HAP-1 (cell line): ENCODE results near the gene YPEL1.
"Not testable (repeated sequence)": the region's sequence is repeated elsewhere in the genome, so short reads cannot be mapped to it uniquely, and the experiment has no call there.

Experiments
- DNase-seq, 2 experiments: peaks; one replicate each; pipeline ENCODE4 v3.0.0-alpha.2; 2016 to 2020; ENCODE audit warnings: low spot score in 2 of 2
- H3K27me3 ChIP-seq: fragments of 250-450 bp; sonication (Bioruptor Pico); 2 replicates; pipeline ENCODE4 v1.5.1; 2020; ENCODE audit warnings: low read depth, mild to moderate bottlenecking, moderate library complexity
- H3K36me3 ChIP-seq: fragments of 250-450 bp; sonication (Bioruptor Pico); replicated peaks from 2 replicates; pipeline ENCODE4 v1.5.1; 2020; ENCODE audit warnings: mild to moderate bottlenecking
- H3K4me1 ChIP-seq: fragments of 250-450 bp; sonication (Bioruptor Pico); 2 replicates; pipeline ENCODE4 v1.5.1; 2020; ENCODE audit warnings: mild to moderate bottlenecking
- H3K4me3 ChIP-seq: fragments of 250-450 bp; sonication (Bioruptor Pico); 2 replicates; pipeline ENCODE4 v1.5.1; 2020; ENCODE audit warnings: mild to moderate bottlenecking, moderate library complexity
- H3K9me3 ChIP-seq: fragments of 250-450 bp; sonication (Bioruptor Pico); 2 replicates; pipeline ENCODE4 v1.5.1; 2020; ENCODE audit warnings: mild to moderate bottlenecking, moderate library complexity
- in situ Hi-C: fragments of 300-500 bp; cut with MboI; formaldehyde crosslinking; loops from 3 replicates; pipeline ENCODE4 v1.14.3; 2020; ENCODE audit warnings: low sequenced_read_pairs, inconsistent platforms, mixed read lengths

The YPEL1 gene

DNA sequence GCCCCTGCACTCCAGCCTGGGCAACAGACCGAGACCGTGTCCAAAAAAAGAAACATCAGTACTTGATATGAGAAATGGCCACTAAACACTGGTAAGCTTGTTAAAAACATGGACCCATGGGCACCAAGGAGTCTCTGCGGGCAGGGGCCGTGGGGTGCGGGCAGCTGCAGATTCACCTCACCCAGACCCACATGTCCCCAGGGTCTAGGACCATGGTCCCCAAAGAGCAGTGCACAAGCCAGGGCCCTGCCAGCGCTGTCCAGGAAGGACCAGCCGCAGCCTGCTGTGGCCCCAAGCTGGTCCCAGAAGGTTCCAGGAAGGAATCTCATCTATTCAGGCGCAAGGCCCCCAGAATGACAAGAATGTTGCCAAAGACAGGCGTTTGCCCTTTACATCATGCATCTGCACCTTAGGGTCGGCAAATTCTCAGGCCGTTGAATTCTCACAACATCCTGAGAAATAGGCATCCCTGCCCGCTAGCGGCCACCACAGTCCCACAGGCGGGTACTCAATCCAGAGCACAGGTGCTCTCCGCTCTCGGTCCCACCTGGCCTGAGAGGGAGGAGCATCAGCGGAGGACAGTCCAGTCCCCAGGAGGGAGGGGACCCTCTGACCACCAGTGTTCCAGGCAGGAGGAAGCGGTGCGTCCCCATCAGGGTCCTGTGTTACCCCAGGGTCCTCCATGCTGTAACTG lies 9.5 kb downstream of the YPEL1 start:
- no peaks in the 10 kb centered on the region for H3K4me1 ChIP-seq
- H3K27me3 ChIP-seq = no peaks in the 10 kb centered on the region
- H3K9me3 ChIP-seq = no peaks in the 10 kb centered on the region
- H3K36me3 ChIP-seq = no peaks in the 10 kb centered on the region
- no peak for DNase-seq
- in situ Hi-C loops = no loop called here
- no peak overlapping the region for H3K4me3 ChIP-seq

DNA sequence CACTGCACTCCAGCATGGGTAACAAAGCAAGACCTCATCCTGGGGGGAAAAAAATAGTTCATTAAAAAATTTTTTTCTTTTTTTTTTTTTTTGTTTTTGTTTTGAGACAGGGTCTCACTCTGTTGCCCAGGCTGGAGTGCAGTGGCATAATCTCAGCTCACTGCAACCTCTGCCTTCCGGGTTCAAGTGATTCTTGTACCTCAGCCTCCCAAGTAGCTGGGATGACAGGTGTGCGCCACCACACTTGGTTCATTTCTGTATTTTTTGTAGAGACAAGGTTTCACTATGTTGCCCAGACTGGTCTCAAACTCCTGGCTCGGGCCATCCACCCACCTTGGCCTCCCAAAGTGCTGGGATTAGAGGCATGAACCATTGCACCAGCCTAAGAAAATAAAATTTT lies 11.1 kb downstream of the YPEL1 start:
- H3K27me3 ChIP-seq, DNase-seq, H3K4me1 ChIP-seq, H3K36me3 ChIP-seq, in situ Hi-C loops, H3K4me3 ChIP-seq, H3K9me3 ChIP-seq: not testable (repeated sequence)

DNA sequence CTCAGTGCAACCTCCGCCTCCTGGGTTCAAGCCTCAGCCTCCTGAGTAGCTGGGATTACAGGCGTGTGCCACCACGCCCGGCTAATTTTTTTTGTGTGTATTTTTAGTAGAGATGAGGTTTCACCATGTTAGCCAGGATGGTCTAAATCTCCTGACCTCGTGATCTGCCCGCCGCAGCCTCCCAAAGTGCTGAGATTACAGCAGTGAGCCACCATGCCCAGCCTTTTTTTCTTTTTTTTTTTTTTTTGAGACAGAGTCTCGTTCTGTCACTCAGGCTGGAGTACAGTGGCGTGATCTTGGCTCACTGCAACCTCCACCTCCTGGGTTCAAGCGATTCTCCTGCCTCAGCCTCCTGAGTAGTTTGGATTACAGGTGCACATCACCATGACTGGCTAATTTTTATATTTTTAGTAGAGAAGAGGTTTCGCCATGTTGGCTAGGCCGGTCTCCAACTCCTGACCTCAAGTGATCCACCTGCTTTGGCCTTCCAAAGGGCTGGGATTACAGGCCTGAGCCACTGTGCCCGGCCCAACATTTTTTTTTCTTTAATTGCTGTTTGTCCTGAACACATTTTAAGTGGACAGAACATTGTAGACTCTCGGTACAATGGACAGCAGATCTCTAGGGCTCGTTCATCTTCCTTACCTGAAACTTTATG lies 14.3 kb downstream of the YPEL1 start:
- in situ Hi-C loops, H3K36me3 ChIP-seq, H3K4me3 ChIP-seq, H3K4me1 ChIP-seq, DNase-seq, H3K27me3 ChIP-seq, H3K9me3 ChIP-seq: not testable (repeated sequence)

DNA sequence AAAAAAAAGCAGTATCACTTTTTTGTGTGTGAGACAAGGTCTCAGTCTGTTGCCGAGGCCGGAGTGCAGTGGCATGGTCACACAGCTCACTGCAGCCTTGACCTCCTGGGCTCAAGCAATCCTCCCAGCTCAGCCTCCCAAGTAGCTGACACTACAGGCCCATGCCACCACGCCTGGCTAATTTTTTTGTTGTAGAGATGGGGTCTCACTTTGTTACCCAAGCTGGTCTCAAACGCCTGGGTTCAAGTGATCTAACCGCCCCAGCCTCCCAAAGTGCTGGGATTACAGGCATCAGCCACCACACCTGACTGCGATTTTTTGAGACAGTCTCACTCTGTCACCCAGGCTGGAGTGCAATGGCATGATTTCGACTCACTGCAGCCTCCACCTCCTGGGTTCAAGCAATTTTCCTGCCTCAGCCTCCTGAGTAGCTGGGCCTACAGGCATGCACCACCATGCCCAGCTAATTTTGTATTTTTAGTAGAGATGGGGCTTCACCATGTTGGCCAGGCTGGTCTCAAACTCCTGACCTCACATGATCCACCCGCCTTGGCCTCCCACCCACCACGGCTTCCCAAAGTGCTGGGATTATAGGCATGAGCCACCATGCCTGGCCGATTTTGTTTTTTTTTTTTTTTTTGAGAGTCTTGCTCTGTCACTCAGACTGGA lies 15.3 kb downstream of the YPEL1 start:
- in situ Hi-C loops, DNase-seq, H3K36me3 ChIP-seq, H3K4me3 ChIP-seq, H3K27me3 ChIP-seq, H3K4me1 ChIP-seq, H3K9me3 ChIP-seq: not testable (repeated sequence)

DNA sequence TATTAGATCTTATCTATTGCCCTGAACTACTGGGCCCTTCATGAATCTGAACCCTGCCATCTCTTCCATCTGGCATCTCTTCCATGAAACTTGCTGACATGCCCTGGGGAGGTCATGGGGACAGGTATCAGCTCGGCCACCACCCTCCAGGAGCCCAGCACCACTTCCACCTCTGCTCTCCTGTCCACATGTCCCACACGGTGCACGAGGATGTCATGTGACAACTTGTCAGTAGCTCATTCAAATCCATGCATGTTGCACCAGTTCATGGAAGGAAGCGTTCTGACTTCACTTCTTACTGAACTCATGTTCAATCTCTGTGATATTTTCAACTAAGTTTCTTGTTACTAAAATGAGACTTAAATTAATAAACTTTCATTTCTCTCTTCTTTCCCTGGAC lies 16.6 kb downstream of the YPEL1 start:
- in situ Hi-C loops = loop anchor here (10.0 kb wide), 1 partner anchor 216 kb away; no protein-coding TSS in a partner anchor

DNA sequence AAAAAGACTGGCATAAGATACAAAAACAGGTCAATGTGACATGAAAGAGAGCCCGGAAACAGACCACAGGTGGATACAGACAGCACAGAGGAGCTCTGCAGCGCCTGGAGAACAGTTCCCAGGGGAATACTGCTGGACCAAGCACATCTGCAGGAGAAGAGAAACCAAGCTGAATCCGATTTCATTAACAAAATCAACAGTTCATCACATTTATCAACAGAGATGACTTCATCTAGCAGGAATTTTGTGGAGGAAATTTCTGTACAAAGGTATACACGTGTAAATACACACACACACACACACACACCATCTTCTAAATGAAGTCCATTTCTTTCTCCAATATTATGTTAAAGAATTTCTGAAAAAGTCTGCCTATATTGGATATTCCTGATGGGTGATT lies 17.1 kb downstream of the YPEL1 start:
- in situ Hi-C loops = loop anchor here (10.0 kb wide), 1 partner anchor 216 kb away; no protein-coding TSS in a partner anchor
- no peak for DNase-seq
- Histone ChIP-seq H3K4me3 (no peak overlapping the region), H3K36me3 (no peaks in the 10 kb centered on the region), H3K9me3 (no peaks in the 10 kb centered on the region), H3K27me3 (no peaks in the 10 kb centered on the region), H3K4me1 (no peaks in the 10 kb centered on the region)

More for the DNA sequence above, 16.6 kb downstream of the YPEL1 start:
- Histone ChIP-seq H3K4me1 (no peaks in the 10 kb centered on the region), H3K27me3 (no peaks in the 10 kb centered on the region), H3K4me3 (no peak overlapping the region), H3K36me3 (no peaks in the 10 kb centered on the region), H3K9me3 (no peaks in the 10 kb centered on the region)
- no peak for DNase-seq

DNA sequence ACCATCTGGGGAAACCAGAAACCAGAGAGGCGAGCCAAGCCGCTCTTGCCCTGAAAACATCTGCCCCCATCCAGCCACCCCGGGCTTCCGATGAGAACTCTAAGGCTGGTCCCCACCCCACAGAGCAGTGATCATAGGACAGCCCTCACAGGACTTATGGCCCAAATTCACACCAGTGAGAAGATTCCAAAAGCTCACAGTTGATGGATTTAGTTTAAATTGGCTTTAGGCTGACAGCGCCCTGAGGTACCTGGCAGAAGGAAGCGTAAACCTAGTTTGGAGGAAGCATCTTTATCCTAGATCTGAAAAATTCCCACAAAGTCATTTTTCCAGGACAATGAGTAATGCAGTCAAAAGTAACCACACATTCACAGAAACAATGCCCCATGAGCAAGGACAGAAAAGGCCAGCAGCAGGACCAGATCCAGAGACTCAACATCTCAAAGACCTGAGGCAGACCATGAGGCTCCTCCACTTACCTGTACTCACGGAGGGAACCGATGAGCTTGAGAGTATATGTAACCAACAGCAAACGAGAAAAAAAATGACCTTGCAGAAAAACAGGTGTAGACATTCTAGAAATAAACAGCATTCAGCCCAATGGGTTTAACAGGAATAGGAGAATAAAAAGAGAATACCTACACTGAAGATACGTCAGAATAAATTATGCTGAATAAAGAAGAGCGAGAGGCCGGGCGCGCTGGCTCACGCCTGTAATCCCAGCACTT lies 19.0 kb downstream of the YPEL1 start:
- not testable (repeated sequence) for H3K4me1 ChIP-seq, H3K9me3 ChIP-seq, H3K4me3 ChIP-seq, DNase-seq, H3K27me3 ChIP-seq, H3K36me3 ChIP-seq
- in situ Hi-C loops = loop anchor here (10.0 kb wide), 1 partner anchor 218 kb away; no protein-coding TSS in a partner anchor

DNA sequence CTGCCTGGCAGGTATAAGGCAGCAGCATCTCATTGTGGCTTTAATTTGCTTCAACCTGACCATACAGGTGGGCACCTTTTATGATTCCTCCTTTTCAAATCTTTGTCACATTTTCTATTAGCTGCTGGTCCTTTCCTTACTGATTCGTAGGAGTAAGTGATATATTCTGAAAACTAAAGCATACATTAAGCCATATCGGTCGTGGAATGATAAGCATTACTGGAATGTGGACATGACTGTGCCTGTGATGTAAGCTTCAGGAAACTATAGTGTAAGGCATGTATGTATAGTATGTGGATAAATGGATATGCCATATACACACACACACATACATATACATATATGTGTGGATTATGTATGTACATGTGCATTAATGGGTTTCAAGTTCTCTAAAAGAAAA lies 20.8 kb downstream of the YPEL1 start:
- Histone ChIP-seq H3K4me1 (no peaks in the 10 kb centered on the region), H3K36me3 (no peaks in the 10 kb centered on the region), H3K9me3 (no peaks in the 10 kb centered on the region), H3K27me3 (no peaks in the 10 kb centered on the region), H3K4me3 (no peak overlapping the region)
- in situ Hi-C loops = loop anchor here (10.0 kb wide), 1 partner anchor 220 kb away; no protein-coding TSS in a partner anchor
- DNase-seq = no peak

DNA sequence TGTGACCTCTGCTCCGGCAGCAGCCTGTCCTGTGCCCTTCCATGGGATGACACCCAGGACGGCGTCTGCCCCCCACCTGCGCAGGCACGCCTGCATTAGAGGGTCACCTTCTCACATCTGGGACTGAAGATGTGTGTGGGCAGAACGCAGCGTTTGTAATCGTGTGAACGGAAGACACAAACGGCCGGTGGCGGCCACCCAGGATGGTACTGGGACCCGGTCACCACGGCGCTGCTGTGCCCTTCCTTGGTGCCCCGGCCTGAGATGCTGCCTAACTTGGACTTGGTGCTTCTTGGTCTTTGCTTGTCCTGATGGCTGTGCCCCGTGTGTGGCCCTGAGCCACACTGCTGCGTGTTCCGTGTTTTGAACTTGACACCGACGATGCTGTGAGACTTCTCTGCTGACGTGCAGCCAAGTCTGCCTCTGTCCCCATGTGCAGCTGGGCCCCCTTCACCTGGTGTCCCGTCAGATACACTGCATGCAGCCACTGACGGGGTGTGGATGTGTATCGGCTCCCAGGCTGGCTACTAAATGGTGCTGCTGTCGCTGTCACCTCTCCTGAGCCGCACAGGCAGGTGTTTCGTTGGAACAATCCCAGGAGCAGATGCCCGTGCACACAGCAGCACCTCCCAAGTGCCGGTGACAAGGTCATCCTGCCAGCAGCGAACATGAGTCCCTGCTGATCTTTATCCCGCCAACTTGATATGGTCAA lies 21.4 kb downstream of the YPEL1 start:
- no peak for DNase-seq

DNA sequence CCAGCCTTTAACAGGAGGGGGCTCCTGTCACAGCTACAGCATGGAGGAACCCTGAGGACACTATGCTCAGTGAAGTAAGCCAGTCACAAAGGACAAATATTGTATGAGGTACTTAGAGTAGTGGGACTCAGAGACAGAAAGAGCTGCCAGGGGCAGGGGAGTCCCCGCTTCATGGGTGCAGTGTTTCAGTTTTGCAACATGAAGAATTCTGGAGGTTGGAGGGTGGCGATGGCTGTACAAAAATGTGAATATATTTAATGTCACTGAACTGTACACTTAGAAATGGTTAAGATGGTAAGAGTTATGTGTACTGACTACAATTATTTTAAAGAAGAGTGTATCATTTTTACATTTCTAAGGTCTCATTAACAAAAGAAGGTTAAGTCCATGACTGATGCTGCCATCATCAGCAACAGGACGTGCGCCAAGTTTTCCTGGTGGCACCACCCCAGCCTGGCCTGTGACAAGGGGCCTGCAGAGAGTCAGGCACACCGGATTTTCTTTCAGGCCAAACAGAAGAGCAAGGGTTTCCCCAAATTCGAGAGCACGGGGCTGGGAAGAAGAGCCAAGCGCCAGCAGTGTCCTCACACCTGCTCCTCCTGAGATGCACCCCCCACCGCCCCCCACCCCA lies 22.1 kb downstream of the YPEL1 start:
- H3K4me3 ChIP-seq = no peak overlapping the region
- H3K9me3 ChIP-seq = no peaks in the 10 kb centered on the region
- in situ Hi-C loops = loop anchor here (10.0 kb wide), 1 partner anchor 221 kb away; no protein-coding TSS in a partner anchor
- DNase-seq = no peak
- H3K27me3 ChIP-seq = no peaks in the 10 kb centered on the region
- no peaks in the 10 kb centered on the region for H3K36me3 ChIP-seq
- no peaks in the 10 kb centered on the region for H3K4me1 ChIP-seq

More for the DNA sequence above, 21.4 kb downstream of the YPEL1 start:
- in situ Hi-C loops = loop anchor here (10.0 kb wide), 1 partner anchor 221 kb away; no protein-coding TSS in a partner anchor
- no peaks in the 10 kb centered on the region for H3K4me1 ChIP-seq
- no peaks in the 10 kb centered on the region for H3K27me3 ChIP-seq
- no peaks in the 10 kb centered on the region for H3K36me3 ChIP-seq
- H3K4me3 ChIP-seq = no peak overlapping the region
- no peaks in the 10 kb centered on the region for H3K9me3 ChIP-seq

DNA sequence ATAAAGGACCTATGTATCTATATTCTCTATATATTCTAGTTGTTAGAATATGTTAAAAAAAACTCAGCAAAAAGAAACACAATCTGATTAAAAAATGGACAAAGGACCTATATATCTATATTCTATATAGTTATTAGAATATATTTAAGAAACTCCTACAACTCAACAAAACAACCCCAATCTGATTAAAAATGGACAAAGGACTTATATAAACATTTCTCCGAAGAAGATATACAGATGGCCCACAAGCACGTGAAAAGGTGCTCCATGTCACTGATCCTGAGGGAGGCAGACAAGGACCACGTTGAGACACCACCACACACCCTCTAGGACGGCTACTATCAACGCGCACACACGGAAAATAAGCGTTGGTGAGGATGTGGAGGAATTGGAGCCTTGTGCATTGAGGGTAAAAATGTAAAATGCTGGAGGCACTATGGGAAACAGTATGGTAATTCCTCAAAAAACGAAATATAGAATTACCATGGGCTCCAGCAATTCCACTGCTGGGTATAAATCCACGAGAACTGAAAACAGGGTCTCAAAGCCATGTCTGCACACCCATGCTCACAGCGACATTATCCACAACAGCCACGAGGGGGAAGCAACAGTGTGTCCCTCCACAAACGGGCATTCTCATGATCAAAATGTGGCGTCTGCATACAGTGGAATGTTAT lies 22.7 kb downstream of the YPEL1 start:
- no peak overlapping the region for H3K4me3 ChIP-seq
- DNase-seq = peak; percentile 68 to 77
- no peaks in the 10 kb centered on the region for H3K36me3 ChIP-seq
- in situ Hi-C loops = loop anchor here (10.0 kb wide), 1 partner anchor 222 kb away; no protein-coding TSS in a partner anchor
- H3K27me3 ChIP-seq = no peaks in the 10 kb centered on the region
- no peaks in the 10 kb centered on the region for H3K9me3 ChIP-seq
- no peaks in the 10 kb centered on the region for H3K4me1 ChIP-seq

DNA sequence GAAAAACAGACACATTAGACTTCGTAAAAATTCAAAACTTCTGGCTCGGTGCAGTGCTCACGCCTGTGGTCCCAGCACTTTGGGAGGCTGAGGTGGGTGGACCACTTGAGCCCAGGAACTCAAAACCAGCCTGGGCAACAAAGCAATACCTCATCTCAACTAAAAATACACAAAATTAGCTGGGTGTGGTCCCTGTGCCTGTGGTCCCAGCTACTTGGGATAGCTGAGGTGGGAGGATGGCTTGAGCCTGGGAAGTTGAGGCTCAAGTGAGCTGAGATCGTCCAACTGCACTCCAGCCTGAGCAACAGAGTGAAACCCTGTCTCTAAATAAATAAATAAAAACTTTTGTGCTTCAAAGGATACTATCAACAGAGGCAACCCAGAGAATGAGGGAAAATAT lies 23.7 kb downstream of the YPEL1 start:
- in situ Hi-C loops = loop anchor here (10.0 kb wide), 1 partner anchor 223 kb away; no protein-coding TSS in a partner anchor
- Histone ChIP-seq H3K4me3 (no peak overlapping the region), H3K36me3 (no peaks in the 10 kb centered on the region), H3K27me3 (no peaks in the 10 kb centered on the region), H3K4me1 (no peaks in the 10 kb centered on the region), H3K9me3 (no peaks in the 10 kb centered on the region)
- DNase-seq = no peak
